ENCODE measurements around the gene TNIK. TPM values are rescaled to one million over a fixed set of nuclear protein-coding genes. Genes with fewer than 3 reads are reported as not detected.

The TNIK gene
- total RNA-seq, 2 donors from 2014 or later, result 5.6 to 47.1 TPM

- TF ChIP-seq POLR2AphosphoS5 (IDR thresholded peaks at IDR 0.05), result no peak
- TF ChIP-seq CTCF (IDR thresholded peaks at IDR 0.05), result peak in 1 of 4 experiments; percentile 15
- Histone ChIP-seq H3K4me1 (replicated peaks) (no peaks in the 10 kb centered on the region), H3K9me3 (no peaks in the 10 kb centered on the region), H3K36me3 (no peaks in the 10 kb centered on the region), H3K4me3 (no peak overlapping the region), H3K27me3 (replicated peaks; ENCODE audit: insufficient read depth) (no peaks in the 10 kb centered on the region), H3K27ac (no peak overlapping the region)
- WGBS, result 71% methylated on average over 4 of the region's 4 CpGs
- intact Hi-C loops (cut with DNase I), result no loop called here
- DNase-seq (ENCODE audit: low spot score), result no peak
These were observed 277.2 kb downstream of the TNIK start for GRCh38 chr3:171183042-171183441.

GRCh38 chr3:171181907-171182690, 278.1 kb downstream of the TNIK start:
- Histone ChIP-seq H3K4me1 (replicated peaks) (no peaks in the 10 kb centered on the region), H3K36me3 (no peaks in the 10 kb centered on the region), H3K27ac (no peak overlapping the region), H3K27me3 (replicated peaks; ENCODE audit: insufficient read depth) (no peaks in the 10 kb centered on the region), H3K9me3 (no peaks in the 10 kb centered on the region), H3K4me3 (no peak overlapping the region)
- intact Hi-C loops (cut with DNase I), result no loop called here
- no peak for TF ChIP-seq POLR2AphosphoS5 (IDR thresholded peaks at IDR 0.05)
- TF ChIP-seq CTCF (IDR thresholded peaks at IDR 0.05), result no peak
- TF ChIP-seq POLR2A (IDR thresholded peaks at IDR 0.05), result no peak
- 88% methylated on average over 4 of the region's 4 CpGs for WGBS
- DNase-seq (ENCODE audit: low spot score), result no peak

DNA sequence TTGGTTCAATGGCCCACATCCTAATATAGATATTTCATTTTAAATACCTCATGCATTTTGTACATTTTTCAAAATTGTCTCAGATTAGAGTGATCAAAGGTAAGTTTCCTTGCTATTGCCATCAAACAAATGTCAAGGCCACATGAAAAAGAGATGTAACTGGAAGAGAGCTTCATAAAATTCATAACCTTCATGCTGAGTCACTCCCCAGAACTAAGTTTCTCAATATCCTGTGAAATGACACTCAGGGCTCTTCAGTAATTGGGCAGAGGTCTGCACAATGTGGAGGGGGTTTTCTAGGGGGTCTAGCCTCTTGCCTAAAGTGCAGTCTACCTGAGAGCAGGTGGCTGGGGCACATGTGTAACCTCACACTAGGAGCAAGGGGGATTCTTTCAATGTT, 281.5 kb downstream of the TNIK start:
- H3K9me3 ChIP-seq, result no peaks in the 10 kb centered on the region
- no peak overlapping the region for H3K4me3 ChIP-seq
- no peak overlapping the region for H3K27ac ChIP-seq
- no peaks in the 10 kb centered on the region for H3K36me3 ChIP-seq
- no peaks in the 10 kb centered on the region for H3K27me3 ChIP-seq (replicated peaks; ENCODE audit: insufficient read depth)
- no peaks in the 10 kb centered on the region for H3K4me1 ChIP-seq (replicated peaks)
- no peak for TF ChIP-seq CTCF (IDR thresholded peaks at IDR 0.05)
- no peak for TF ChIP-seq POLR2A (IDR thresholded peaks at IDR 0.05)
- no peak for DNase-seq (ENCODE audit: low spot score)
- intact Hi-C loops (cut with DNase I), result no loop called here

GRCh38 chr3:171177553-171177952, 282.7 kb downstream of the TNIK start:
- Histone ChIP-seq H3K9me3 (no peaks in the 10 kb centered on the region), H3K4me3 (no peak overlapping the region), H3K36me3 (no peaks in the 10 kb centered on the region), H3K27ac (no peak overlapping the region), H3K27me3 (replicated peaks; ENCODE audit: insufficient read depth) (no peaks in the 10 kb centered on the region), H3K4me1 (replicated peaks) (no peaks in the 10 kb centered on the region)
- intact Hi-C loops (cut with DNase I), result no loop called here
- DNase-seq (ENCODE audit: low spot score), result no peak
- TF ChIP-seq POLR2A (IDR thresholded peaks at IDR 0.05) (no peak), POLR2AphosphoS5 (IDR thresholded peaks at IDR 0.05) (no peak), CTCF (IDR thresholded peaks at IDR 0.05) (no peak)
- WGBS, result 94% methylated on average over 2 of the region's 2 CpGs

GRCh38 chr3:171177056-171177455, 283.1 kb downstream of the TNIK start:
- Histone ChIP-seq H3K4me1 (replicated peaks) (no peaks in the 10 kb centered on the region), H3K36me3 (no peaks in the 10 kb centered on the region), H3K27ac (no peak overlapping the region), H3K9me3 (no peaks in the 10 kb centered on the region), H3K4me3 (no peak overlapping the region), H3K27me3 (replicated peaks; ENCODE audit: insufficient read depth) (no peaks in the 10 kb centered on the region)
- TF ChIP-seq CTCF (IDR thresholded peaks at IDR 0.05), result no peak
- no peak for TF ChIP-seq POLR2AphosphoS5 (IDR thresholded peaks at IDR 0.05)
- no peak for TF ChIP-seq POLR2A (IDR thresholded peaks at IDR 0.05)
- no peak for DNase-seq (ENCODE audit: low spot score)
- WGBS, result 89% methylated on average over 3 of the region's 3 CpGs
- intact Hi-C loops (cut with DNase I), result no loop called here

Data from prostate gland (tissue), 2 donors.